Thoracic aorta (tissue), 2 donors: ENCODE measurements around the gene GPC5. TPM values are rescaled to one million over a fixed set of nuclear protein-coding genes. Genes with fewer than 3 reads are reported as not detected.

Source experiments
- ATAC-seq: fragments of 150-250 bp; one replicate; pipeline ENCODE4 v1.8.0; 2017; ENCODE audit warnings: low read depth; ENCODE audit not compliant: insufficient number of reproducible peaks, low FRiP score
- DNase-seq: peaks from one replicate; pipeline ENCODE4 v3.0.0-alpha.2; 2020; ENCODE audit warnings: low spot score
- H3K27ac ChIP-seq, 2 donors: fragments of 200-600 bp; sonication (generic); 1 replicate in 1 of 2; 2 replicates in 1 of 2; pipeline ENCODE4 v1.5.1; 2016; ENCODE audit warnings: mild to moderate bottlenecking in 2 of 2, moderate library complexity in 2 of 2
- H3K27me3 ChIP-seq: fragments of 200-600 bp; sonication (generic); replicated peaks from 2 replicates; pipeline ENCODE4 v1.6.0; 2016; ENCODE audit warnings: mild to moderate bottlenecking; ENCODE audit not compliant: insufficient read depth
- H3K36me3 ChIP-seq: fragments of 200-600 bp; sonication (generic); one replicate; pipeline ENCODE4 v1.5.1; 2016
- H3K4me1 ChIP-seq, 2 donors: fragments of 200-600 bp; sonication (generic); 1 replicate in 1 of 2; 2 replicates in 1 of 2; pipeline versions ENCODE4 v1.5.1 to v1.6.0; 2016; ENCODE audit warnings: low read depth in 2 of 2, mild to moderate bottlenecking in 1 of 2; ENCODE audit not compliant: control insufficient read depth in 1 of 2
- H3K4me3 ChIP-seq: fragments of 200-600 bp; sonication (generic); 2 replicates; pipeline ENCODE4 v1.5.1; 2016; ENCODE audit warnings: mild to moderate bottlenecking
- H3K9me3 ChIP-seq: fragments of 200-600 bp; sonication (generic); 2 replicates; pipeline ENCODE4 v1.5.1; 2016
- CTCF ChIP-seq: fragments of 200-600 bp; sonication (generic); IDR thresholded peaks from one replicate; pipeline ENCODE4 v1.5.1; 2019; ENCODE audit warnings: antibody characterized with exemption
- total RNA-seq, 2 donors: library from RNA; depleted of rRNA; stranded (reverse); fragments of >200 nt; gene quantifications; one replicate each; pipeline versions ENCODE4 v1.1.0 to v1.2.3, GENCODE V29; 2016

GPC5 gene
- total RNA-seq, 2 donors from 2014 or later: 3.3 TPM; not detected in 1

DNA sequence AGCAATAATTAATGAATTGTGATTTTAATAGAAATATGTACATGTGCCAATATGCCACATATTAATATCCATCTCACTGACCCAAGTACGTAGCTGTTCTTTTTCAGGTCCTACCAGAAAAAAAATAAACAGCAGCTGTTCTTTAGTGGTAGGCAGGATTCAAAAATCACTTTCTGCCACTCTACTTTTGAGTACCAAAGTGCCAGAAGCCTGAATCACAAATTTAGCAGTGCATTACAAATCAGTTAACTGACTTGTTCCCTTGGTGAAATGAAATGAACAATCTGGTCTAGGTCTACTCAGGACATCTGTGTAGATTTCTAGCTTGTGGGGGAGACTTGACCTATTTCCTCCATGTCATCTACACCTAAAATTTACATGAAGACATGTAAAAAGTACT lies 1052.6 kb downstream of the GPC5 start:
- H3K9me3 ChIP-seq: no peaks in the 10 kb centered on the region
- H3K4me1 ChIP-seq: no peaks in the 10 kb centered on the region
- no peak overlapping the region for H3K4me3 ChIP-seq
- H3K36me3 ChIP-seq: no peaks in the 10 kb centered on the region
- no peak for TF ChIP-seq CTCF
- no peak for DNase-seq
- H3K27me3 ChIP-seq: no peaks in the 10 kb centered on the region
- no peak overlapping the region for H3K27ac ChIP-seq
- no peak for ATAC-seq

DNA sequence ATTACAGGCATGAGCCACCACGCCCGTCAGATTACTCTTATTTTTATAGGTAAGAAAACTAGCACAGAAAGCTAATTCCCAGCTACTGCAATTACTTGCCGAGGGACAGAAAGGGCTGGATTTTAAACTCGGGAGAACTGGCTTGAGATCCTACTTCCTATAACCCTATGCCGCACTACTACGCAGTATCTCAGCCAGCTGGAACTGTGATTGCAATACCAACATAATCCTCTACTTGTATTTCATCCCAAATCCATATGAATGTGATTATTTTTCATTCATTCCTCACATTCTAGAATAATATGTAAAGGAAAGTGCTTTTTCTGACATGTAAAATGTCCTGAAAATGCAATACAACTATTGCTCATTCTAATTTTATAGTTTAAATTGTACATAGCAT lies 1054.4 kb downstream of the GPC5 start:
- ATAC-seq (no peak), DNase-seq (no peak)
- no peaks in the 10 kb centered on the region for H3K27me3 ChIP-seq
- H3K36me3 ChIP-seq: no peaks in the 10 kb centered on the region
- no peak for TF ChIP-seq CTCF
- H3K27ac ChIP-seq: no peak overlapping the region
- H3K4me3 ChIP-seq: no peak overlapping the region
- H3K9me3 ChIP-seq: no peaks in the 10 kb centered on the region
- H3K4me1 ChIP-seq: no peaks in the 10 kb centered on the region

- DNase-seq (no peak), ATAC-seq (no peak)
- Histone ChIP-seq H3K27ac (no peak overlapping the region), H3K4me1 (no peaks in the 10 kb centered on the region), H3K4me3 (no peak overlapping the region), H3K36me3 (no peaks in the 10 kb centered on the region), H3K27me3 (no peaks in the 10 kb centered on the region), H3K9me3 (no peaks in the 10 kb centered on the region)
- no peak for TF ChIP-seq CTCF
Measured at GRCh38 chr13:92459306-92459705, 1060.9 kb downstream of the GPC5 start.

- no peak overlapping the region for H3K4me3 ChIP-seq
- H3K36me3 ChIP-seq: no peaks in the 10 kb centered on the region
- no peak overlapping the region for H3K27ac ChIP-seq
- no peak for DNase-seq
- no peaks in the 10 kb centered on the region for H3K9me3 ChIP-seq
- no peak for TF ChIP-seq CTCF
- H3K27me3 ChIP-seq: no peaks in the 10 kb centered on the region
- no peaks in the 10 kb centered on the region for H3K4me1 ChIP-seq
- ATAC-seq: no peak
Measured at GRCh38 chr13:92460479-92460878, 1062.1 kb downstream of the GPC5 start.

DNA sequence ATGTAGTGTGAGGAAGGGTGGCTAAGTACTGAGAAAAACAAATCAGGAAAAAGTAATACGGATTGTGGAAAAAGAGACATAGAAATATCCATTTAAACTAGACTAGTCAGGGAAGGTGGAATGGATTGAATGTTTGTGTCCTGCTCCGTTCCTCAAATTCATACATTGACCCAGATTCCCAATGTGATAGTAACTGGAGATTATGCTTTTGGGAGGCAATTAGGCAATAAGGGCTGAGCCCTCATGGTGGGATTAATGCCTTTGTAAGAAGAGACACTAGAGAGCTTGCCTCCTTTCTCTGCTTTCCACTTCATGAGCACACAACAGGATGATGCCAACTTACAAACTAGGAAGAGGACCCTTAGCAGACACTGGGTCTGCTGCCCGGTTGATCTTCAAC lies 1063.0 kb downstream of the GPC5 start:
- H3K36me3 ChIP-seq: no peaks in the 10 kb centered on the region
- no peak for TF ChIP-seq CTCF
- H3K9me3 ChIP-seq: no peaks in the 10 kb centered on the region
- no peak overlapping the region for H3K27ac ChIP-seq
- H3K27me3 ChIP-seq: no peaks in the 10 kb centered on the region
- no peak overlapping the region for H3K4me3 ChIP-seq
- no peaks in the 10 kb centered on the region for H3K4me1 ChIP-seq
- DNase-seq: no peak
- no peak for ATAC-seq
